GM12878 (cell line): ENCODE data around the gene PDZRN3. TPM values are rescaled to one million over a fixed set of nuclear protein-coding genes. Genes with fewer than 3 reads are reported as not detected.

Experiments used
- ATAC-seq: fragments of 200-7000 bp; cut with Tn5 transposase; 3 replicates; pipeline ENCODE4 v1.9.1; 2020; ENCODE audit warnings: mild to moderate bottlenecking, moderate library complexity
- BruUV-seq: library from RNA; stranded (reverse); fragments of 400-500 nt; replicated peaks from 2 replicates; lab custom pipeline; 2021; lab: Mats Ljungman, UMichigan
- CTCF ChIA-PET: fragments of 300-600 bp; sonication (Branson Sonifier 250); formaldehyde crosslinking; extraction: SDS; loops from one replicate; lab custom pipeline; 2021; ENCODE audit warnings: inconsistent platforms; lab: Yijun Ruan, JAX
- POLR2A ChIA-PET: fragments of 350-600 bp; formaldehyde crosslinking; extraction: SDS; loops from one replicate; lab custom pipeline; 2021; ENCODE audit warnings: inconsistent platforms; lab: Charles Lee
- RAD21 ChIA-PET: fragments of 300-600 bp; sonication (Branson Sonifier 250); formaldehyde crosslinking; loops from one replicate; lab custom pipeline; 2023; ENCODE audit warnings: antibody characterized with exemption; ENCODE audit not compliant: unreplicated experiment; lab: Charles Lee
- SMC1A ChIA-PET: fragments of 300-600 bp; sonication (Branson Sonifier 250); formaldehyde crosslinking; loops from one replicate; lab custom pipeline; 2023; ENCODE audit not compliant: unreplicated experiment, uncharacterized antibody; lab: Charles Lee
- DNase-seq: peaks from one replicate; pipeline ENCODE4 v3.0.0-alpha.2; 2011; ENCODE audit warnings: low read depth, low spot score
- FAIRE-seq: peaks from 3 replicates; lab custom pipeline; 2011; peaks lifted over from hg19 to GRCh38; lab: Jason Lieb, UNC
- H2AFZ ChIP-seq: 2 replicates; pipeline ENCODE4 v1.6.0; 2011; ENCODE audit warnings: low read depth, low read length, control low read depth; ENCODE audit not compliant: control insufficient read depth
- H3K27ac ChIP-seq: 2 replicates; pipeline ENCODE4 v1.5.1; 2011; ENCODE audit warnings: control low read depth; ENCODE audit not compliant: control insufficient read depth, insufficient read depth
- H3K27me3 ChIP-seq, 2 experiments: replicated peaks in 1 of 2; 2 replicates each; pipeline versions ENCODE4 v1.6.0 to v1.6.1; 2011; ENCODE audit warnings: low read length in 1 of 2; ENCODE audit not compliant: control insufficient read depth in 2 of 2, insufficient read depth in 2 of 2
- H3K36me3 ChIP-seq, 2 experiments: 2 replicates each; pipeline ENCODE4 v1.5.1; 2011; ENCODE audit warnings: low read length in 1 of 2; ENCODE audit not compliant: control insufficient read depth in 2 of 2, insufficient read depth in 2 of 2
- H3K4me1 ChIP-seq: 2 replicates; pipeline ENCODE4 v1.6.1; 2011; ENCODE audit warnings: mild to moderate bottlenecking, low read length, moderate library complexity, mixed read lengths; ENCODE audit not compliant: control insufficient read depth, insufficient read depth
- H3K4me2 ChIP-seq: 2 replicates; pipeline ENCODE4 v1.6.0; 2011; ENCODE audit warnings: control low read depth; ENCODE audit not compliant: control insufficient read depth, insufficient read depth
- H3K4me3 ChIP-seq: fragments of 200-600 bp; sonication (generic); 2 replicates; pipeline ENCODE4 v1.5.1; 2016
- H3K79me2 ChIP-seq: 2 replicates; pipeline ENCODE4 v1.6.0; 2011; ENCODE audit warnings: low read length; ENCODE audit not compliant: control insufficient read depth, insufficient read depth
- H3K9ac ChIP-seq: 2 replicates; pipeline ENCODE4 v1.8.0; 2011; ENCODE audit warnings: low read length, control low read depth, mixed read lengths; ENCODE audit not compliant: control insufficient read depth, insufficient read depth
- H3K9me3 ChIP-seq: replicated peaks from 3 replicates; pipeline ENCODE4 v1.5.1; 2011; ENCODE audit warnings: mild to moderate bottlenecking, low read length; ENCODE audit not compliant: control insufficient read depth, insufficient read depth
- H4K20me1 ChIP-seq: 2 replicates; pipeline ENCODE4 v1.6.0; 2011; ENCODE audit not compliant: control insufficient read depth, insufficient read depth
- BACH1 ChIP-seq: fragments of 450-650 bp; IDR thresholded peaks from 2 replicates; pipeline ENCODE4 v1.6.1; 2017; ENCODE audit warnings: mild to moderate bottlenecking, borderline replicate concordance
- FOXK2 ChIP-seq: fragments of 450-650 bp; IDR thresholded peaks from 2 replicates; pipeline ENCODE4 v1.6.1; 2017; ENCODE audit warnings: mild to moderate bottlenecking, moderate library complexity
- IKZF2 ChIP-seq, 2 experiments: fragments of 450-650 bp; IDR thresholded peaks; 2 replicates each; pipeline ENCODE4 v1.6.1; 2017; ENCODE audit warnings: mild to moderate bottlenecking in 2 of 2, moderate library complexity in 2 of 2
- POLR2AphosphoS2 ChIP-seq: IDR thresholded peaks from 2 replicates; pipeline ENCODE4 v1.6.1; 2011; ENCODE audit warnings: low read depth, mild to moderate bottlenecking, low read length, improper control_type of control experiment, moderate library complexity
- RBBP5 ChIP-seq: fragments of 200-600 bp; sonication (generic); conservative IDR thresholded peaks from 2 replicates; pipeline ENCODE4 v1.6.1; 2016
- SREBF2 ChIP-seq: IDR thresholded peaks from 2 replicates; pipeline ENCODE4 v1.6.1; 2012; ENCODE audit warnings: mild to moderate bottlenecking, low read length
- TARDBP ChIP-seq: IDR thresholded peaks from 2 replicates; pipeline ENCODE4 v1.6.1; 2016; ENCODE audit warnings: borderline replicate concordance
- TCF12 ChIP-seq: IDR thresholded peaks from 2 replicates; pipeline ENCODE4 v1.6.1; 2011; ENCODE audit warnings: low read depth, mild to moderate bottlenecking, low read length
- WRNIP1 ChIP-seq: IDR thresholded peaks from 2 replicates; pipeline ENCODE4 v1.6.1; 2011; ENCODE audit warnings: low read depth, low read length, improper control_type of control experiment, borderline replicate concordance
- ZNF217 ChIP-seq: fragments of 450-650 bp; IDR thresholded peaks from 2 replicates; pipeline ENCODE4 v1.6.1; 2017; ENCODE audit warnings: antibody characterized with exemption, mild to moderate bottlenecking
- ZNF24 ChIP-seq: fragments of 450-650 bp; IDR thresholded peaks from 2 replicates; pipeline ENCODE4 v1.6.1; 2017; ENCODE audit warnings: antibody characterized with exemption, mild to moderate bottlenecking
- WGBS: methylation state at CpG from one replicate; pipeline ENCODE4 v1.1.6; 2016; ENCODE audit warnings: low lambda C conversion rate; ENCODE audit not compliant: insufficient replicate concordance, insufficient coverage; ENCODE audit errors: missing lambda C conversion rate; 5-methylcytosine and 5-hydroxymethylcytosine counted together
- in situ Hi-C: fragments of 300-500 bp; cut with MboI; formaldehyde crosslinking; loops from 9 replicates; pipeline ENCODE4 v1.14.3; 2018; ENCODE audit warnings: mixed read lengths
- intact Hi-C: fragments of 100-400 bp; cut with micrococcal nuclease; formaldehyde crosslinking; loops from one replicate; pipeline ENCODE4 v1.14.2; 2022; ENCODE audit not compliant: unreplicated experiment
- polyA plus RNA-seq, 11 experiments: library from polyadenylated mRNA; depleted of rRNA in 4 of 11; unstranded in 6 of 11; stranded (reverse) in 5 of 11; fragments of >200 nt; fragmentation: Nextera tagmentation in 4 of 11; fragmentation: Illumina TruSeq in 1 of 11; extraction: Ambion mirVana in 4 of 11; extraction: Trizol in 1 of 11; gene quantifications; 1 replicate in 1 of 11; 2 replicates in 10 of 11; pipeline versions ENCODE4 v1.2.1 to v1.2.3, GENCODE V29; 2011 to 2016; ENCODE audit warnings: inconsistent platforms in 2 of 11, missing spikeins in 2 of 11, low read depth in 1 of 11
- total RNA-seq, 4 experiments: library from RNA; depleted of rRNA in 3 of 4; stranded (reverse); fragments of >200 nt in 3 of 4; fragmentation: Illumina TruSeq in 1 of 4; extraction: Trizol in 1 of 4; gene quantifications; 2 replicates each; pipeline versions ENCODE4 v1.2.1 to v1.2.3, GENCODE V29; 2013 to 2021
- TF ChIP-seq, protein P1 (sequence below): fragments of 450-650 bp; IDR thresholded peaks from 2 replicates; pipeline ENCODE4 v1.6.1; 2018; ENCODE audit warnings: mild to moderate bottlenecking, low read depth, moderate library complexity; ENCODE audit not compliant: partially characterized antibody
- TF ChIP-seq, protein P2 (sequence below): IDR thresholded peaks from 2 replicates; pipeline ENCODE4 v1.6.1; 2012; ENCODE audit warnings: low read depth, low read length, improper control_type of control experiment
- TF ChIP-seq, protein P3 (sequence below): IDR thresholded peaks from 2 replicates; pipeline ENCODE4 v1.6.1; 2012; ENCODE audit warnings: mild to moderate bottlenecking, low read depth, low read length

Gene PDZRN3
- total and polyA plus RNA-seq, 10 of the 15 experiments (the other 5 are each of a cell fraction or from before 2014, with no cell fraction given): 0.07 to 0.37 (median 0.12) TPM; not detected in 6

DNA sequence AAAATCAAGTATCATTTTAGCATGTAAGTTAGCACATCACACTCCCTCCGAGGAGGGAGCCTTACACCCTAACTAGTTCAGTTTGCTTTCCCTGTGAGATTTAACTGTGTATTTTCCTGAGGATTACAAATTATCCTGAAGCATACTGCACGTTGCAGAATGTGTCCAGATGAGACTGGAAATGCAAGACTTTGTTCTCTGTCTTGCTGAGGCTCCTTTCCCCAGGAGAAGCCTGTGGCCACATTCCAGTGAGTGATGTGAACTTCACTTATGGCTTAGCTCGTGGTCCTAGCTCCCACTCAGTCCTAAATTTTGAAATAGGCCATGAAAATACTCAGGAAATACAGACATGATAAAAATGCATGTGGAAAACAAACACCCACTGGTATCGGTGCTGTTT, 23.7 kb downstream of the PDZRN3 start (continued):
- TF ChIP-seq, protein P1, sequence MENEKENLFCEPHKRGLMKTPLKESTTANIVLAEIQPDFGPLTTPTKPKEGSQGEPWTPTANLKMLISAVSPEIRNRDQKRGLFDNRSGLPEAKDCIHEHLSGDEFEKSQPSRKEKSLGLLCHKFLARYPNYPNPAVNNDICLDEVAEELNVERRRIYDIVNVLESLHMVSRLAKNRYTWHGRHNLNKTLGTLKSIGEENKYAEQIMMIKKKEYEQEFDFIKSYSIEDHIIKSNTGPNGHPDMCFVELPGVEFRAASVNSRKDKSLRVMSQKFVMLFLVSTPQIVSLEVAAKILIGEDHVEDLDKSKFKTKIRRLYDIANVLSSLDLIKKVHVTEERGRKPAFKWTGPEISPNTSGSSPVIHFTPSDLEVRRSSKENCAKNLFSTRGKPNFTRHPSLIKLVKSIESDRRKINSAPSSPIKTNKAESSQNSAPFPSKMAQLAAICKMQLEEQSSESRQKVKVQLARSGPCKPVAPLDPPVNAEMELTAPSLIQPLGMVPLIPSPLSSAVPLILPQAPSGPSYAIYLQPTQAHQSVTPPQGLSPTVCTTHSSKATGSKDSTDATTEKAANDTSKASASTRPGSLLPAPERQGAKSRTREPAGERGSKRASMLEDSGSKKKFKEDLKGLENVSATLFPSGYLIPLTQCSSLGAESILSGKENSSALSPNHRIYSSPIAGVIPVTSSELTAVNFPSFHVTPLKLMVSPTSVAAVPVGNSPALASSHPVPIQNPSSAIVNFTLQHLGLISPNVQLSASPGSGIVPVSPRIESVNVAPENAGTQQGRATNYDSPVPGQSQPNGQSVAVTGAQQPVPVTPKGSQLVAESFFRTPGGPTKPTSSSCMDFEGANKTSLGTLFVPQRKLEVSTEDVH: no peak
- TF ChIP-seq TCF12: no peak
- no peak for TF ChIP-seq WRNIP1
- no peak for TF ChIP-seq SREBF2

DNA sequence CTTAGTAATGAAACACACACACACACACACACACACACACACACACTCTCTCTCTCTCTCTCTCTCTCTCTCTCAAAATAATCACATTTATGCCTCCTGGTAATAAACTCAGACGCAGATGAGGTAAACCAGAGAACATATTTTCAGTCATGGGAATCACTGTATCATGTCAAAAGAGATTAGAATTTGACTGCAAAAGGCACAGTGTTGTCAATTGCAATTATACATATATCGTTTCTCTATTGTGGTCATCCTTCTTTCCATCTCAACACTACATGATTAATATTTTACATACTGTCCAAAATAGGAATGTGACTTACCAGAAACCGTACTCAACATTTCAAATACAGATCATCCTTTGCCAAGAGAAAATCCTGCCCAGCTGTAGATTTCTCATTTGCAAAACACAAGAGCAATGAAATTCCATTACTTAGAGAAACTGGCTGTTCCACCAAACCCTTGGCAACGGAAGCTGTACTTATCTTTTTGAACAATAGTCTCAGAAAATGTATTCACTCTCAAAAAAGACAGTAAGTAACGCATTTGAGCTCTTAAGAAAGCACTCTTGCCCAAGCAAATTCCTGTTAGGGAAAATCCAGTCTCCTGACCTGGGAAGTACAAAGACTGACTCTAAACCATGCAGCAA, 24.3 kb downstream of the PDZRN3 start:
- intact Hi-C loops: no loop called here
- in situ Hi-C loops: no loop called here
- no peak for TF ChIP-seq BACH1
- TF ChIP-seq FOXK2: no peak
- TF ChIP-seq, protein P2, sequence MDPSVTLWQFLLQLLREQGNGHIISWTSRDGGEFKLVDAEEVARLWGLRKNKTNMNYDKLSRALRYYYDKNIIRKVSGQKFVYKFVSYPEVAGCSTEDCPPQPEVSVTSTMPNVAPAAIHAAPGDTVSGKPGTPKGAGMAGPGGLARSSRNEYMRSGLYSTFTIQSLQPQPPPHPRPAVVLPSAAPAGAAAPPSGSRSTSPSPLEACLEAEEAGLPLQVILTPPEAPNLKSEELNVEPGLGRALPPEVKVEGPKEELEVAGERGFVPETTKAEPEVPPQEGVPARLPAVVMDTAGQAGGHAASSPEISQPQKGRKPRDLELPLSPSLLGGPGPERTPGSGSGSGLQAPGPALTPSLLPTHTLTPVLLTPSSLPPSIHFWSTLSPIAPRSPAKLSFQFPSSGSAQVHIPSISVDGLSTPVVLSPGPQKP: no peak
- no peak for TF ChIP-seq POLR2AphosphoS2
- TF ChIP-seq, protein P3, sequence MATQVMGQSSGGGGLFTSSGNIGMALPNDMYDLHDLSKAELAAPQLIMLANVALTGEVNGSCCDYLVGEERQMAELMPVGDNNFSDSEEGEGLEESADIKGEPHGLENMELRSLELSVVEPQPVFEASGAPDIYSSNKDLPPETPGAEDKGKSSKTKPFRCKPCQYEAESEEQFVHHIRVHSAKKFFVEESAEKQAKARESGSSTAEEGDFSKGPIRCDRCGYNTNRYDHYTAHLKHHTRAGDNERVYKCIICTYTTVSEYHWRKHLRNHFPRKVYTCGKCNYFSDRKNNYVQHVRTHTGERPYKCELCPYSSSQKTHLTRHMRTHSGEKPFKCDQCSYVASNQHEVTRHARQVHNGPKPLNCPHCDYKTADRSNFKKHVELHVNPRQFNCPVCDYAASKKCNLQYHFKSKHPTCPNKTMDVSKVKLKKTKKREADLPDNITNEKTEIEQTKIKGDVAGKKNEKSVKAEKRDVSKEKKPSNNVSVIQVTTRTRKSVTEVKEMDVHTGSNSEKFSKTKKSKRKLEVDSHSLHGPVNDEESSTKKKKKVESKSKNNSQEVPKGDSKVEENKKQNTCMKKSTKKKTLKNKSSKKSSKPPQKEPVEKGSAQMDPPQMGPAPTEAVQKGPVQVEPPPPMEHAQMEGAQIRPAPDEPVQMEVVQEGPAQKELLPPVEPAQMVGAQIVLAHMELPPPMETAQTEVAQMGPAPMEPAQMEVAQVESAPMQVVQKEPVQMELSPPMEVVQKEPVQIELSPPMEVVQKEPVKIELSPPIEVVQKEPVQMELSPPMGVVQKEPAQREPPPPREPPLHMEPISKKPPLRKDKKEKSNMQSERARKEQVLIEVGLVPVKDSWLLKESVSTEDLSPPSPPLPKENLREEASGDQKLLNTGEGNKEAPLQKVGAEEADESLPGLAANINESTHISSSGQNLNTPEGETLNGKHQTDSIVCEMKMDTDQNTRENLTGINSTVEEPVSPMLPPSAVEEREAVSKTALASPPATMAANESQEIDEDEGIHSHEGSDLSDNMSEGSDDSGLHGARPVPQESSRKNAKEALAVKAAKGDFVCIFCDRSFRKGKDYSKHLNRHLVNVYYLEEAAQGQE: no peak
- no peak for TF ChIP-seq ZNF24
- no peak for TF ChIP-seq ZNF217
- no peak for TF ChIP-seq RBBP5
- no peak for TF ChIP-seq IKZF2 (IDR thresholded peaks at IDR 0.05)
- no peak for TF ChIP-seq TARDBP

More for the DNA sequence above, 24.3 kb downstream of the PDZRN3 start:
- POLR2A ChIA-PET: no interaction called here
- SMC1A ChIA-PET: interaction anchor here (1.1 kb wide), 1 partner anchor 10 kb away, joined by 3 read pairs; no protein-coding TSS in a partner anchor
- Histone ChIP-seq H3K79me2 (no peaks in the 10 kb centered on the region), H3K4me3 (no peak overlapping the region), H3K27ac (no peak overlapping the region), H2AFZ (no peak overlapping the region), H3K9ac (no peak overlapping the region), H3K9me3 (no peaks in the 10 kb centered on the region), H3K36me3 (no peaks in the 10 kb centered on the region), H3K4me2 (no peak overlapping the region), H4K20me1 (no peaks in the 10 kb centered on the region), H3K27me3 (no peaks in the 10 kb centered on the region; a peak in 1 of 4 replicates), H3K4me1 (no peaks in the 10 kb centered on the region)
- RAD21 ChIA-PET: no interaction called here
- no peak for DNase-seq
- 5% methylated on average over 5 of the region's 5 CpGs for WGBS
- BruUV-seq: no TSS peak
- FAIRE-seq: no peak
- ATAC-seq: no peak
- CTCF ChIA-PET: no interaction called here
